ENCODE data around the gene DRAP1.
"Not testable (repeated sequence)": the region's sequence is repeated elsewhere in the genome, so short reads cannot be mapped to it uniquely, and the experiment has no call there.

DRAP1 gene

DNA sequence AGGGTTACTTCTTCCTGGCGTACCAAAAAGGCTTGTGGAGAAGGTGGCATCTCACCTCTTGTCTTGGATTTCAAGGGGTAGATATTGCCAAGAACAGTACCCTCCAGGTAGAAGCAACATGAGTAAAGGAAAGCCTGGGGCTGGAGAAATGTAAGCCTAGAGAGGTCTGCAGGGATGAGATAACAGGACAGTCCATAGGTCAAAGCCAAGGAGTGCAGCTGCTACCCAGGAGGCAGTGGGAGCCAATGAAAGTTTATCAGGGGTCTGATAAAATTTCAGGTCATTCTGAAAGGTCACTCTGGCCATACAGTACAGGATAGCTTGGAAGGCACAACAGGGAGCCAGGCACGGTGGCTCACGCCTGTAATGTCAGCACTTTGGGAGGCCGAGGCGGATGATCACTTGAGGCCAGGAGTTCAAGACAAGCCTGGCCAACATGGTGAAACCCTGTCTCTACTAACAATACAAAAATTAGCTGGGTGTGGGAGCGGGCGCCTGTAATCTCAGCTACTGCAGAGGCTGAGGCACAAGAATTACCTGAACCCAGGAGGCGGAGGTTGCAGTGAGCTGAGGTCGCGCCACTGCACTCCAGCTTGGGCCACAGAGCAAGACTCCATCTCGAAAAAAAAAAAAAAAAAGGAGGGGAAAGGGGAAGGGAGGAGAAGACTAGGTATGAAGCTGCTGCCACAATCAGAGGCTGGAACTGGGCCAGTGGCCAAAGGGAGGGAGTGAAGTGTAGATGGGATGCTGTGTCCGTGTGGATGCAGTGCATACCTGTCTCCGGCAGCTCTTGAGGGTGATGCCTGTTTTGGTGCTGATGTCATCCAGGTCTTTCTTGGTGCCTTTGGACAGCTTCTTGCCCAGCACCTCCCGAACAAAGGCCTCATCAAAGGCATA lies 32.2 kb upstream of the DRAP1 start:
- no peak for DNase-seq (ENCODE audit: low read depth)

DNA sequence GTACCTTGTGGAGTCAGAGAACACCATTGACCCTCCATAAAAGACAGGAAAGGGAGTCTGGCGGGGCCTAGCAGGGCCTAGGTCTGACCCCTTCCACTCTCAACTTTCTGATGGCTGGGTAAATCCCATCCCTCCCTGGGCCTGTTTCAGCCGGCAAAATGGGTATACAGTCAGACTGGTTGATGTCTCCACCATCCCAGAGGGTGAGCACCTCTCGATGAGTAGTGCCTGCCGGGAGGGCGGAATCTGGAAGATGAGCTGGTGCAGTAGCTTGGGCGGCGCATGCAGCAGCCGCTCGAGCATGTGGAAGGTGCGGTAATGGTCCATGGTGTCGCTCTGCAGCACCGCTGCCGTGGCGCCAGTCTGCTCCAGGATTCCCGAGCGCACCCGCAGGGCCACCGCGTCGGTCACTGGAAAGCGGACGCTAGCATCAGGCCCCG lies 31.5 kb upstream of the DRAP1 start:
- no peak for DNase-seq (ENCODE audit: low read depth)

DNA sequence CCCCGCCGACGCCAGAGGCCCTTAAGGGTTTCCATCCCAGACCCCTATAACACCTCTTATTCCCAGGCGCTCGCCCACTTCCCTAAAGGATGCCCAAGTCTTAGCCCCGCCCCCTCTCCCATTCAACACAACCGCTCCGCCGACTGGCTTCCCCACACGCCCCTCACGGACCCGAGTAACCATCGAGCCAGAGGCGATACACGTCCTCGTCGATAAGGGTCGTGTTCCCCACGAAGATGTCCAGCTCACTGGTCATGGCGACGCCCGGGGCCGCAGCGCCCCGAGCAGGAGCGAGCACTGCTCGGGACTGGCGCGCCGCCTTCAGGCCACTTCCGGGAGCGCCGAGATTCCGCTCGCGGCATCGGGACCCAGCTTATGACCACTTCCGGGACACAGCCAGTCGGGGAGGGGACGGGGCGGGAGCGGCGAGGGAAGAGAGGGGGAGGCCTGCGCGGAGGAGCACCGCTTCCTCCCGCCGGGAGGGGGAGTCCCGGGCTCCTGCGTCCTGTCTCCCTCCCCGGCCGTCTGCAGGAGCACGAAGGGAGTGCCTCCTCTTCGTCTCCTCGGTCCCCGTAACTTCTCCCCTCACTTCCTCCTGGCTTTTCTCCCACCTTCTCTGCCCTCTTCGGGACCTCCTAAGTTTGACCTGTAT lies 30.9 kb upstream of the DRAP1 start, which contains the start of gene FIBP:
TSS of gene FIBP (minus strand) at position 309 of the 652 bp plus-strand sequence. CDS start at position 256, 53 bp downstream.
- DNase-seq (ENCODE audit: low read depth) = peak; percentile 74

DNA sequence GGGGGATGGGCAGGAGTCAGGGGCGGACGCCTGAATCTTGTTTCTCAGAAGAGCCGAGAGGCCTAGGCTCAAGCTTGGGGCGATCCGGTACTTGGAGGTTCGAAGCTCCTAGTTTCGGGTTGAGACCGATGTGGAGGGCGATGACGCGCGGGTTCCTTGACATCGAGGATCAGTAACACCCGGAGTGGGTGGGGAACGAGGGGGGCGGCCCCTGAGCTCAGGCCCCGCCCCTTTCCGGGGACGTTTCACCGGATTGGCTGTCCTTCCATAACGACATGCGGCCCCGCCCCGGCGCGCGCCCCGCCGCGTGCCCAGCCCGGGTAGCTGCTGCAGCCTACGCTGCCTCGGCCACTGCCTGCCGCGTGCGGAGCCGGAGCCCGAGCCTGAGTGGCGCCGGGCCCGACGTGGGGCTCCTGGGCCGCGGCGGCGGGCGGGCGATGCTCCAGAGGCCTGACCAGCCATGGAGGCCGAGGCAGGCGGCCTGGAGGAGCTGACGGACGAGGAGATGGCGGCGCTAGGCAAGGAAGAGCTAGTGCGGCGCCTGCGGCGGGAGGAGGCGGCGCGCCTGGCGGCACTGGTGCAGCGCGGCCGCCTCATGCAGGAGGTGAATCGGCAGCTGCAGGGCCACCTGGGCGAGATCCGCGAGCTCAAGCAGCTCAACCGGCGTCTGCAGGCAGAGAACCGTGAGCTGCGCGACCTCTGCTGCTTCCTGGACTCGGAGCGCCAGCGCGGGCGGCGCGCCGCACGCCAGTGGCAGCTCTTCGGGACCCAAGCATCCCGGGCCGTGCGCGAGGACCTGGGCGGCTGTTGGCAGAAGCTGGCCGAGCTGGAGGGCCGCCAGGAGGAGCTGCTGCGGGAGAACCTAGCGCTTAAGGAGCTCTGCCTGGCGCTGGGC lies 28.7 kb upstream of the DRAP1 start, which contains the start of gene CCDC85B:
TSS of gene CCDC85B (plus strand) at position 350 of the 895 bp plus-strand sequence. CDS start at position 461, 111 bp downstream.
- DNase-seq (ENCODE audit: low read depth) = peak; percentile 72

DNA sequence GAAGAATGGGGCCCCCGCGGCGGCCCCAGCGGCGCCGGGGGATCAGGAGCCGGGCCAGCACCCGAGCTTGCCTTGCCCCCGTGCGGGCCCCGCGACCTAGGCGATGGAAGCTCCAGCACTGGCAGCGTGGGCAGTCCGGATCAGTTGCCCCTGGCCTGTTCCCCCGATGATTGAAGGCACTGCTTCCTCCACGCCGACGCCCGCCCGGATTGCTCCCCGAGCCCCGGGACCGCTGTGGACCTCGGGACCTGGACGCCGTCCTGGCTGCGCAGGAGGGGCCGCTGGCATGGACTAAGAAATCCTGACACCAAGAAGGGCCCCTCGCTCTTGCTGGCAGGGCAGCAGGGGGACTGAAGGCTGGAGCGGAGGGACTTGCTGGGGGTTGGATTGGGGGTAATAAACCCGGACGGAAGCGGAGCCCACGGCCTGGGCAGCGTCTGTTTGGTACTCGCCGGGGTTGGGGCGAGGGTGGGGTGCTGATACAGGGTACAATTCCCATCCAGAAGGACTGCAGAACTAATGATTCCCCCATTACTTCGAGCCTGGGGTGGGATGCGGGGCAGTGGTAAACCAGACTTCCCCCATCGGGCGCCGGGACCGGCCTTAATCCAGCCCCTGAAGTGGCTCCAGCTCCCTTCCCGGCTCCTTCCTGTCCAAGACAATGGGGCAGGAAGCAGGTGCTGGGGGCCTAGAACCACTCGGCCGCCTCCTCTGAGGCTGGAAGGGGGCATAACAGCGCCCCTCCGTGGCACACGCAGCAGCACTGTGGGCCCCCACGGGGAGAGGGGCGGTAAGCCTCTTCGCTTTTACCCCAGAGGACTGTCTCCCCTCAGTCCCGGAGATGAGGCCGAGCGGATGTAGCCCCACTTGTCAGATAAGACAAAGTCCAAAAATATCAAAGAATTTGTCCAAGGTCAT lies 27.7 kb upstream of the DRAP1 start:
- no peak for DNase-seq (ENCODE audit: low read depth)

DNA sequence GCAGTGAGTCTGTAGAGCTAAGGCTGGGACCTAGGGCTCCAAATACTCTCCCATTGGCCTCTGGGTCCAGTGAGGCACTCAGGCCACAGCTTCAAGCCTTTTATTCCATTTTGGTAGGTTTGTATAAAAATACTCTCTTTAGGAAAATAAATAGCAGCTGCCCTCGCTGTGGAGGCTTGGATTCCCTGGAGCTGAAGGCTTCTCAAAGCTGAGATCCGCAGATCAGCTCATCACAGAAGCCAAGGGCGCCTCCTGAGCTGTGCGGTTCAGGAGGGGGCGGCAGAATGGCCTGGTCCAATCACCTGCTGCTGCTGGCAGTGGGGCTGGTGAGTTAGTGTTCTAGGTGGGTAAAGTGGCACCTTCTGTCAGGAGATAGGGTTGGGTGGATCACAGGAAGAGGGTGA lies 27.1 kb upstream of the DRAP1 start:
- not testable (repeated sequence) for DNase-seq (ENCODE audit: low read depth)

DNA sequence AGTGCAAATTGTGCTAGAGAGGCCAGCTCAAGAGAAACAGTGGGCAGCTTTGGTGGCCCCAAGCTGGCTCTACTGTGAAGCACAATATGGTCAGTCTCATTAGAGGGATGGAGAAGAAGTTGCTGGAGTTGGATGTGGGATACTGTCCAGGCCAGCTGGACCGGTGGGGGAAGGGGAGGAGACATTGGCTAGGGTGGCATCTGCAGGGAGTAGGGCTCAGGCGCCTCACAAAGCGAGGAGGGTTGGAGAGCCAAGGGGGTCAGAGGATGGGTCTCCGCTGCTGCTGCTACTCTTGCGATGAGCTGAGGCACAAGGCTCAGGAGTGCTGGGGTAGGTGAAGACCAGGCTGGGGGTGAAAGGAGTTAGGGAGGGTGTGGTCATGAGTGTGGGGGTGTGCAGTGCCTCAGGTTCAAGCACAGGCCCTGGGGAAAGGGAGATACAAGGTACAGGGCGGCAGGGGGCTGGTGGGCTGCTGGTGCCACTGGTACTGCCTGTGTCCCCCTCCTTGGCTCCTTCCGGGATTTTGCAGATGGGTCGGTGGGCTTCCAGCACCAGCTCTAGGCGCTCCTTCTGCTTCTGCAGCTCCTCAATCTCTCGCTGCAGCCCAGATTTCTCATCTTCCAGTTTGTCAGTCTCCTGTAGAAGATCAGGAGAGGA lies 26.4 kb upstream of the DRAP1 start:
- no peak for DNase-seq (ENCODE audit: low read depth)

DNA sequence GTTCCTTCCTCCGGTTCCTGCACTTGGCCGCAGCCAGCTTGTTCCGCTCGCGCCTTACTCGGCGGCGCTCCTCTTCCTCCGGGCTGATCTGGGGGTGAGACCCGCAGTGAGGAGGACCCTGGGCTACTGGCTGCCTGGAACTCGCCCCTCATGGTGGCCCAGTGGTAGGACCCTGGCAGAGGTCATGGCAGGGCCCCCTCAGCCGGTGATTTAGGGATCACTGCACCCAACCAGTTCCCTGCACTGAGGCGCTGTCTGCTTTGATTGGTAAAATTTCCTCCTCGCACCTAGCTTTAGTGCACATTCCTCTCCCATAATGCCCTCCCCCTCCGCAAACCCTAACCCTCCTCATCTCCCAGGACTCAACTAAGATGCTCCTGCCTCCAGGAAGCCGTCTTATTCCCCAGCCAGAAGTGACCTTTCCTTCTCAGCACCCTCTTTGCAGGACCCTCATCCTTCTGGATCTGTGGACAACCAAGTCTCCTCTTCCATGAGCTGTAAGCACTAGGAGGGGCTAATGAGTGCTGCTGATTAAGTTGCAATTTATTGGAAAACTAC lies 25.1 kb upstream of the DRAP1 start:
- no peak for DNase-seq (ENCODE audit: low read depth)

DNA sequence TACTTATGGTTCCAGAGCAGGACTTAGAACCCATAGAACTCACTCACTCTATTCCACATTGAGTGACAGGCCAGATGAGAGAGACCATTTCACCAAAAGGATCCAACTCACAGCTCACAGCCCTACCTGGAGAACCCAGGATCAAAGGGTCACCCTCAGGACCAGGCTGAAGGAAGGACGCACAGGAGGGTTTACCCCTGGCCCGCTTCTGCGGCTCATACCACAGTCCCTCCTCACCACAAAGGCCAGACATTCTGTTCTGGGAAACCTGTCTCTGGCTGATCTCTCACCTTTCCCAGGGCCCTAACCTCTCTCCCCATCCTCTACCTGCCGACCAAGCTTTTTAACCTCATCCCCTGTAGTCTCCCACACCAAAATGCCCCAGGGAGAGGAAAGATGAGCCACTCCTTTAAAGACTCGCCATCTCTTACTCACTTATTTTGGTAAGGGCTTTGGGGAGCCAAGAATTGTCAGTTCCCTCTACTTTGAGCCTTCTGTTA lies 23.7 kb upstream of the DRAP1 start:
- DNase-seq (ENCODE audit: low read depth) = no peak

DNA sequence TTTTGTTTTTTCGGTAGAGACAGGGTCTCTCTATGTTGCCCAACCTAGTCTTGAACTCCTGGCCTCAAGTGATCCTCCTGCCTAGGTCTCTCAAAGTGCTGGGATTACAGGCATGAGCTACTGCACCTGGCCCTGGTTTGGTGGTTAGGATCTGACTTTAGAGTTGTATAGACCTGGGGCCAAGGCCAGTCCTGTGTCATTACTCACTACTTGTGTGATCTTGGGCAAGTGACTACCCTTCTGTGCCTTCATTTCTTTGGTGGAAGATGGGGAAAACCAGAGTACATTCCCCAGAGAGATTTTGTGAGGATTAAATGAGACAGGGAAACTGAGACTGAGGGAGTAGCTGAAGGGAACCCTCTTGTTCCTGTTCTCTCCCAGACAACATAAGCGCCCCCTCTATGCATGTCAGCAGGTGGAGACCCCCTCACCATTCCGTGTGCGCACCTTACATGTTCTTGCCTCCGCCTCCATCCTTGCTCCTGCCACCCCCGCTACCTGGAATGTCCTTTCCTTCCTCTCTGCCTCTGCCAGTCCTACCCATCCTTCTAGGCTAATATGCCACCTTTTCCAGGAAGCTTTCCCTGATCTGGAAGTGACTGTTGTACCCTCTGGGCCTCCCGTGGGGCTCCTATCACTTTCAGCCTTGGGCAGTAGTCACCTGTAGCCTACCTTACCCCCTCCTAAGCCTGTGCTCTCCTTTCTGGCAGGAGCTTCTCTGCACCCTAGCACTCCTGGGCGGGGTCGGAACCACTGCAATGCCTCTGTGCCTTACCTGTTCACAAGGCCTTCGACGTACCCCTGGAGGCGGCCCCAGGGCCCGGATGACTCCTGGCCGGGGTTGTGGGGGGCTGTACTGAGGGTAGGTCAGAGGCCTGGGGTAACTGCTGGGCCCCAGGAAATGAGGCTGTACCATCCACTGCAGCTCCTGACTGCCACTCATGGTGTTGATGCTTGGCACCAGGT lies 22.9 kb upstream of the DRAP1 start:
- no peak for DNase-seq (ENCODE audit: low read depth)

DNA sequence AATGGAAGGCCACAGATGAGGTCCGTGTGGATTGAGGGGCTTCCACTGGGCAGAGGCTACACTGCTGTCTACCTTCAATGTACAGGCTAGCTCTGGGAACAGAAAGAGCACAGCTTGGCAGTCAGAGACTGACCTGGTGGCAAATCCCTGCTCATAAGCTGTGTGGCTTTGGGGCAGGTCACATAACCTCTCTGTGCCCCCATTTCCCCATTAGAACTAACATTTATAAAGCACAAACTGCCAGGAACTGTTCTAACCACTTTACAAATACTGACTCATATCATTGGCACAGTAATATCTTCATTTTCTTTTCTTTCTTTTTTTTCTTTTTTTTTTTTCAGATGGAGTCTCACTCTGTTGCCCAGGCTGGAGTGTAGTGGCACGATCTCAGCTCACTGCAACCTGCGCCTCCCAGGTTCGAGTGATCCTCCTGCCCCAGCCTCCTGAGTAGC lies 22.2 kb upstream of the DRAP1 start:
- DNase-seq (ENCODE audit: low read depth) = no peak

DNA sequence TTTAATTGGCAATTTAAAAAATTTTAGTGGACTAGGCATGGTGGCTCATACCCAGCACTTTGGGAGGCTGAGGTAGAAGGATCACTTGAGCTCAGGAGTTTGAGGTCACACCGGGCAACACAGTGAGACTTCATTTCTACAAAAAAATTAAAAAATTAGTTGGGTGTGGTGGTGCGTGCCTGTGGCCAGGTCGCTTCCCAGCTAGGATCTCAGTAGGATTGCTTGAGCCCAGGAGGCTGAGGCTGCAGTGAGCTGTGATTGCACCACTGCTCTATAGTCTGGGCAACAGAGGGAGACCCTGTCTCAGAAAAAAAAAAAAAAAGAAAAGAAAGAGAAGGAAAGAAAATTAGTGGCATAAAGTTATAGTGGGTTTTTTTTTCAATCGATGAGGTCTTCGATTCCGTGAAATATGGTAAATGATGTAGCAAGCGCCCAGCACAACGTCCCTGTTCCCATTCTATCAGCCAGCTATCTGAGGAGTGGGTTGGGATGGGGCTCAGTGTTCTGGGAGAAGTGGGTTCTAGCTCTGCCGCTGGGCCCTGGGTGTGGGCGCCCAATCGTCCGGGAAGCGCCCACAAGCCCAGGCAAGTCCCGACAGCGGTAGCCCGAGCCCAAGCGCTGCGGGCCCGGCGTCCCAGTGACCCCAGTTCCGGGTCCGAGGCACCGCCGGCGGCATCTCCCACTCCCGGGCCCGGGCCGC lies 20.4 kb upstream of the DRAP1 start:
- no peak for DNase-seq (ENCODE audit: low read depth)

DNA sequence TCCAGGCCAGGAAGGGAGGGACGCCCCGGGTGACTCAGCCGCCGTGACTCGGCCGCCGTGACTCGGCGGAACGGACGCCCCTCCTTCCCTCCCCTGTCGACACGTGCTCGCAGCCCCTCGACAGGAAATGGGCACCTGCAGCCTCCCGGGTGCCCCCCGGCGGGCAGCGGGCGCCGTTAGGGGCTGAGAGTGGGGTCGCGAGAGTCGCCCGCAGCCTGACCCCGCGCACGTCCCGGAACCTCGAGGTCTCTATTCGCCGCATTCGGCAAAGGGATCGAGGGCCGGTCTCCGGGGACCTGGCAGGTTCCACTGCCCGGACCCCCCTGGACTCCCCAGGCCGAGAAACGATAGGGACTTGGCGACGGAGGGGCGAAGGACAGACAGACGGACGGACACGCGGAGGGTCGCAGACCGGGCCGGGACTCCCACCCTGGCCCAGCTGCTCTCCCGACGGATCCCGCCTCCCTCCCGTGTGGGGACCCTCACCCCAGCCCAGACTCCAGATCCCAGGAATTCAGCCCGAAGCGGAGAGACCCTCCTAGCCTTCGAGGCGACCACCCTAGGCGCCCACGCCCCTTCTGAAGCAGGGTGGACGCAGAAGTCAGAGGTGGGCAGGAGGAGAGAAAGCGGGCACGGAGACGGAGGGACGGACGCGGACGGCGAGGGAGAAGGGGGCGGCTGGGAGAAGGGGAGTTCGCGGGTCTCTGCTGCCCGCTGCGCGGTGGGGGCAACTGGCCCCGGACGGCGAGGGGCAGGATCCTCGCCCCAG lies 19.7 kb upstream of the DRAP1 start:
- peak; percentile 36 for DNase-seq (ENCODE audit: low read depth)

DNA sequence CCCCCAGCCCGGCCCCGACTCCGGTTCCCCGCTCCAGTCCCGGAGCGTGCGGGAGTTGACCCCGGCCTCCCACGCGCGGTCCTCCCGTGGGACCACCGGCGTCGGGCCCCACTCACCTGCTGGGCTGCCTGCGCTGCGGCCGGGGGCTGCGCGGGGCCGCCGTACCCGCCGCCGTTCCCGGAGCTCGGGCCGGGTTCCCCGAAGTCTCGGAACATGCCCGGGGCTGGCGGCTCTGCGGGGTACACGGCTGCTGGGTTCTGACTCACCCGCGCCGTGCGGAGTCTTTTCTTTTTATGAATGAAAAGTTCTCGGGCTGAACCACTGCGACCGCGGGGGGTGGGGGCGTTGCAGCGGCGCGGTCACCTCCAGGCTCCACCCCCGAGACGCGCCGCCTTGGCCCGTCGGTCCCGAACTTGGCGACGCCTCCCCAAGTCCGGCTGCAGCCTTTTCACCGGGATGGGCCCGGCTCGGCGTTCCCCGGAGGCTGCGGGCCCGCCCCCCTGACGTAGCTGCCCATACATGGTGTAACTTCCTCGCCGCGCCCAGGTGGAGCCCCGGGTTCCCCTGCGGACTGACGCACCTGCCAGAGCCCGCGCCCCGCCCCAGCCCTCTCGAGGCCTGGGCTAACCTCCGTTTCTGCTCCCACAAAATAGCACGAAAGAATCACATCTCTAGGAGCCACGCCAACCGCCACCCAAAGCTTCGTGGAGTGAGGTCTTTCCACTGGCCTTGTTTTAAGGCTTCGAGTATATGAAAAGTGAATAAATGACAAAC lies 18.9 kb upstream of the DRAP1 start, which contains the start of gene FOSL1:
TSS of gene FOSL1 (minus strand) at position 264 of the 774 bp plus-strand sequence. CDS start at position 215, 49 bp downstream.
- DNase-seq (ENCODE audit: low read depth) = peak; percentile 76

DNA sequence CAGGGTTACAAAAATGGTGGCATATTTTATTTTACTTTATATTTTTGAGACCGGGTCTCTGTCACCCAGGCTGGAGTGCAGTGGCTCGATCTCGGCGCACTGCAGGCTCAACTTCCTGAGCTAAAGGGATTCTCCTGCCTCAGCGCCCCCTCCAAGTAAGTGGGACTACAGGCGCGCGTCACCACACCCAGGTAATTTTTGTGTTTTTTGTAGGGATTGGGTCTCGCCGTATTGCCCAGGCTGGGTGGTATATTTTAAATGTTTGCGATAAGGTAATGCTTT lies 18.4 kb upstream of the DRAP1 start:
- no peak for DNase-seq (ENCODE audit: low read depth)

DNA sequence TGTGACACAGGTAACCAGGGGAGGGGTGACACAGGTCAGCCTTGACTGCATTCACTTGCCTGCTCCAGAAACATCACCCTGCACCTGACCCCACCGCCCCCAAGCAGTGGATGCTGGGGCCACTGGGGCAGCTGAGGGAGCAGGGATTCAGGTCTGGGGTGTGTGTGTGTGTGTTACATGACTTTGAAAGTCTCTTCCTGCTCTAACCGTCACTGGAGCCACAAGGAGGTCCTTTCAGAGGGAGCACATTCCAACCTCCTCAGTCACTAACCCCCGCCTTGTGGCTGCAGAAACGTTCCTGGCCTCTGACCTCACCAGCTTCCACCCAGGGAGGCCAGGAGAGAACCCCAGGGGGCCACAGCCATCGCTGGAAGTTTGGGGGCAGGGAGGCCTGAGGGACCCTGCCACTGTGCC lies 16.2 kb upstream of the DRAP1 start:
- DNase-seq (ENCODE audit: low read depth) = peak; percentile 84
